ENCODE data around the gene CLIC4. TPM values are rescaled to one million over a fixed set of nuclear protein-coding genes. Genes with fewer than 3 reads are reported as not detected.

Gene CLIC4
- polyA plus RNA-seq, 1 donor (not counting 4 experiments of a cell fraction or from before 2014, with no cell fraction given) = 130 TPM

DNA sequence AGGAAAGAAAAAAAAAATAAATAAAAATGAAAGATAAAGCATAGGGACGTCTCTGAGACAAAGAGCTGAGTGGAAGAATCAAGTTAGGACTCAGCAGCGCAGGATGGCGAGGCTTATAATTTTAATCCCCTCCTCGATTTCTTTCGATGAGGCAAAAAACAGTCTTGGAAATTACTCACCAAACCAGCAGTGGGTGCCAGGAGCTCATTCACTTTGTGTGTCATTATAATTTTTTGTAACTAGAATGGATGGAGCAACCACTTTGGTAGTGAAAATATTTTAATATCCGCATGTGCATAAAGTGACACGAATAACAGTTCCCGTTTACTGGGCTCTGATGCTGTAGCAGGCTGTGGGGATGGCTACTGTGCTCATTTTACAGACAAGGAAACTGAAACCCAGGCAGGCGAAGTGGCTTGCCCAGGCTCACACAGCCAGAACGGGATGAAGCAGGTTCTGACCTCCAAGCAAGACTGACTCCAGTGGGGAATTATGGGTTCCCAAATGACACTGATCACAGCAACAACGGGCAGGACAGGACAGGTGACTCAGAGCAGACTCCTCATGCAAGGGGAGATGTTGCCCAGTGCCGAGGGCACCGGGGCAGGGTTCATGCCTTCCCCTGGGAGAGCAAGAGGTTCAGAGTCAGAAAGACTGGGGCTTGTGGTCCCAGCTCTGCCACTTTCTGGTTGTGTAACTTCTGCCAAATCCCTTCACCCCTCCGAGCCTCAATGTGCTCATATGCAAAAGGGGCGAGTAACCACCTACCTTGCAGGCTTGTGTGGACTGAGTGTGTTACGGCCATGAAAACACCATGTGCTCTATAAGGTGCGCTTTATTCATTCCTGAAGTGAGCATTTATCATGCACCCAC lies 121.2 kb downstream of the CLIC4 start:
- Histone ChIP-seq H3K79me2 (ENCODE audit: control insufficient read depth, insufficient read depth, low read length) (no peaks in the 10 kb centered on the region), H3K9ac (ENCODE audit: control insufficient read depth, extremely low read depth, insufficient read depth, low read length) (no peak overlapping the region), H3K27me3 (ENCODE audit: control insufficient read depth, extremely low read depth, insufficient read depth, low read length) (peaks cover 13% of the 10 kb centered on the region), H3K9me3 (ENCODE audit: control insufficient read depth, low read depth, low read length) (no peaks in the 10 kb centered on the region), H3K9me1 (ENCODE audit: control insufficient read depth, extremely low read depth, insufficient read depth, low read length) (no peaks in the 10 kb centered on the region), H3K27ac (ENCODE audit: control insufficient read depth, insufficient read depth, low read length) (no peak overlapping the region), H3K4me3 (ENCODE audit: control insufficient read depth in 2 of 3, extremely low read depth in 1 of 3, insufficient read depth in 2 of 3, low read depth in 1 of 3, low read length in 3 of 3) (no peak overlapping the region), H2AFZ (ENCODE audit: control insufficient read depth, low read length) (no peak overlapping the region), H3K4me1 (ENCODE audit: control insufficient read depth, extremely low read depth, insufficient read depth, low read length) (peaks cover 2% of the 10 kb centered on the region), H4K20me1 (ENCODE audit: control insufficient read depth, extremely low read depth, insufficient read depth, low read length) (no peaks in the 10 kb centered on the region), H3K36me3 (ENCODE audit: control insufficient read depth in 2 of 2, extremely low read depth in 1 of 2, insufficient read depth in 2 of 2, low read length in 2 of 2) (no peaks in the 10 kb centered on the region), H3K4me2 (ENCODE audit: control insufficient read depth, extremely low read depth, insufficient read depth, low read depth, low read length) (no peak overlapping the region)
- no peak for TF ChIP-seq EZH2 (IDR thresholded peaks at IDR 0.05; ENCODE audit: low read length)
- TF ChIP-seq, protein P1, sequence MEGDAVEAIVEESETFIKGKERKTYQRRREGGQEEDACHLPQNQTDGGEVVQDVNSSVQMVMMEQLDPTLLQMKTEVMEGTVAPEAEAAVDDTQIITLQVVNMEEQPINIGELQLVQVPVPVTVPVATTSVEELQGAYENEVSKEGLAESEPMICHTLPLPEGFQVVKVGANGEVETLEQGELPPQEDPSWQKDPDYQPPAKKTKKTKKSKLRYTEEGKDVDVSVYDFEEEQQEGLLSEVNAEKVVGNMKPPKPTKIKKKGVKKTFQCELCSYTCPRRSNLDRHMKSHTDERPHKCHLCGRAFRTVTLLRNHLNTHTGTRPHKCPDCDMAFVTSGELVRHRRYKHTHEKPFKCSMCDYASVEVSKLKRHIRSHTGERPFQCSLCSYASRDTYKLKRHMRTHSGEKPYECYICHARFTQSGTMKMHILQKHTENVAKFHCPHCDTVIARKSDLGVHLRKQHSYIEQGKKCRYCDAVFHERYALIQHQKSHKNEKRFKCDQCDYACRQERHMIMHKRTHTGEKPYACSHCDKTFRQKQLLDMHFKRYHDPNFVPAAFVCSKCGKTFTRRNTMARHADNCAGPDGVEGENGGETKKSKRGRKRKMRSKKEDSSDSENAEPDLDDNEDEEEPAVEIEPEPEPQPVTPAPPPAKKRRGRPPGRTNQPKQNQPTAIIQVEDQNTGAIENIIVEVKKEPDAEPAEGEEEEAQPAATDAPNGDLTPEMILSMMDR (optimal IDR thresholded peaks at IDR 0.05 in 1 of 3, IDR thresholded peaks at IDR 0.05 in 1 of 3, conservative IDR thresholded peaks at IDR 0.05 in 1 of 3; ENCODE audit: extremely low read depth in 1 of 3, insufficient read depth in 2 of 3, low read length in 3 of 3) = no peak
- dilution Hi-C loops (cut with MboI; ENCODE audit: extremely low pct_ligation_motif_present, low sequenced_read_pairs) = no loop called here
- DNase-seq (ENCODE audit: low read depth, low spot score) (no peak), FAIRE-seq (no peak)

DNA sequence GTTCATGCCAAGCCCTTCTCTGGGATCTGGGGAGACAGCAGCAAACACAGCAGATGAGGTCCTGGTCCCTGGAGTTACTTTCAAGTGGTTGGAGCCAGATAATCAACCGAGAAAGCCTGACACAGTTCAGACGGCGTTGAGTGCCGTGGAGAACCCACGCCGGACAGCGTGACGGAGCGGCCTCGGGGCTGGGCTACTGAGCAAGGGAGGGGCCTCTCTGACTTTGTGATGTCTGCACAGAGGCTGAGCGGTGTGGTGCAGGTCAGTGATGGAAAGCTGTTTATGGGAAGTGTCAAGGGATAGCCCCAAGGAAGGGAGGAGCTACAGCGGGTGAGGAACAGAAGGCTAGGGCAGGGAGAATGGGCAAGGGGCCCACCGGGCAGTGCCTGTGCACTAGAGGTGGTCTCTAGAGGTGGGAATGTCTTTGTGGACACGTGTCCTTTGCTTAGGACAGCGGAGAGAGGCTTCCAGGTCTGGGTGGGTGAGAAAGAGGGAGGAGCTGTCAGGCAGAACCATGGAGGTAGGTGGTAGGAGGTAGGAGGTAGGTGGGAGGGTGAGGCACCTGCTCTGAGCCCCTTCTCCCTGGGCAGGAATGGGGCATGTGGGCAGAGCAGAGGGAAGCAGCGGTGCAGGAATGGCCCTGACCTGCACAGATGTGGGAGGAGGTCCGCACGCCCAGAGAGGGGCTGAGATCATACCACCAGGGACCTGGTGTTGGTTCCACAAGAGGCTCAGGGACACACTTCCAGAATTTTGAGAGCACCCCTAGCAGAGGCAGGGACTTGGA lies 122.0 kb downstream of the CLIC4 start:
- no peak overlapping the region for H3K9ac ChIP-seq (ENCODE audit: control insufficient read depth, extremely low read depth, insufficient read depth, low read length)
- FAIRE-seq = no peak
- dilution Hi-C loops (cut with MboI; ENCODE audit: extremely low pct_ligation_motif_present, low sequenced_read_pairs) = no loop called here
- H4K20me1 ChIP-seq (ENCODE audit: control insufficient read depth, extremely low read depth, insufficient read depth, low read length) = no peaks in the 10 kb centered on the region
- no peaks in the 10 kb centered on the region for H3K36me3 ChIP-seq (ENCODE audit: control insufficient read depth in 2 of 2, extremely low read depth in 1 of 2, insufficient read depth in 2 of 2, low read length in 2 of 2)
- no peak overlapping the region for H3K4me2 ChIP-seq (ENCODE audit: control insufficient read depth, extremely low read depth, insufficient read depth, low read depth, low read length)
- no peak overlapping the region for H3K27ac ChIP-seq (ENCODE audit: control insufficient read depth, insufficient read depth, low read length)
- no peak for DNase-seq (ENCODE audit: low read depth, low spot score)
- no peak overlapping the region for H2AFZ ChIP-seq (ENCODE audit: control insufficient read depth, low read length)
- H3K27me3 ChIP-seq (ENCODE audit: control insufficient read depth, extremely low read depth, insufficient read depth, low read length) = peaks cover 7% of the 10 kb centered on the region
- H3K9me1 ChIP-seq (ENCODE audit: control insufficient read depth, extremely low read depth, insufficient read depth, low read length) = no peaks in the 10 kb centered on the region
- H3K4me3 ChIP-seq (ENCODE audit: control insufficient read depth in 2 of 3, extremely low read depth in 1 of 3, insufficient read depth in 2 of 3, low read depth in 1 of 3, low read length in 3 of 3) = no peak overlapping the region
- no peaks in the 10 kb centered on the region for H3K79me2 ChIP-seq (ENCODE audit: control insufficient read depth, insufficient read depth, low read length)
- TF ChIP-seq, protein P1 (optimal IDR thresholded peaks at IDR 0.05 in 1 of 3, IDR thresholded peaks at IDR 0.05 in 1 of 3, conservative IDR thresholded peaks at IDR 0.05 in 1 of 3; ENCODE audit: extremely low read depth in 1 of 3, insufficient read depth in 2 of 3, low read length in 3 of 3) = no peak
- TF ChIP-seq EZH2 (IDR thresholded peaks at IDR 0.05; ENCODE audit: low read length) = no peak
- no peaks in the 10 kb centered on the region for H3K9me3 ChIP-seq (ENCODE audit: control insufficient read depth, low read depth, low read length)
- peaks cover 1% of the 10 kb centered on the region for H3K4me1 ChIP-seq (ENCODE audit: control insufficient read depth, extremely low read depth, insufficient read depth, low read length)

All from keratinocyte (primary cell).